GM12892 (cell line): ENCODE data around the gene PGAM5.

Experiments
- POLR2A ChIP-seq: IDR thresholded peaks from 2 replicates; pipeline ENCODE4 v1.6.1; 2011; ENCODE audit warnings: low read depth, low read length, control low read depth
- POLR2AphosphoS5 ChIP-seq: IDR thresholded peaks from 2 replicates; pipeline ENCODE4 v1.6.1; 2011; ENCODE audit warnings: low read depth, low read length, control low read depth

GRCh38 chr12:132690112-132690511 lies 20.5 kb upstream of the PGAM5 start:
- no peak for TF ChIP-seq POLR2AphosphoS5
- TF ChIP-seq POLR2A = no peak
